Measurements from ENCODE around the gene RAD51D.

Gene RAD51D

DNA sequence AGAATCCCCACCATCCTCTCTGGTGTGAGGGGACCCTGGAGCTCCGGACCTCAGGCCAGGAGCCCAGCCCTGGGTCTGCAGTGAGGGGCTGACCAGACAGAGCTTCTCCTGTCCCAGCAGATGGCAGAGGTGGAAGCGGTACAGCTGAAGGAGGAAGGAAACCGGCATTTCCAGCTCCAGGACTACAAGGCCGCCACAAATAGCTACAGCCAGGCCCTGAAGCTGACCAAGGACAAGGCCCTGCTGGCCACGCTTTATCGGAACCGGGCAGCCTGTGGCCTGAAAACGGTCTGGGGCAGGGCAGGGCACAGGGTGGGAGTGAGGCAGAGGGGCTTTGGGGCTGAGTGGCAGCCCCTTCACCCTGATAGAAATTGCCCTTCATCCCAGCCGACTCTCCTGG is 28.5 kb upstream of the RAD51D start:
- TF ChIP-seq, protein P1, sequence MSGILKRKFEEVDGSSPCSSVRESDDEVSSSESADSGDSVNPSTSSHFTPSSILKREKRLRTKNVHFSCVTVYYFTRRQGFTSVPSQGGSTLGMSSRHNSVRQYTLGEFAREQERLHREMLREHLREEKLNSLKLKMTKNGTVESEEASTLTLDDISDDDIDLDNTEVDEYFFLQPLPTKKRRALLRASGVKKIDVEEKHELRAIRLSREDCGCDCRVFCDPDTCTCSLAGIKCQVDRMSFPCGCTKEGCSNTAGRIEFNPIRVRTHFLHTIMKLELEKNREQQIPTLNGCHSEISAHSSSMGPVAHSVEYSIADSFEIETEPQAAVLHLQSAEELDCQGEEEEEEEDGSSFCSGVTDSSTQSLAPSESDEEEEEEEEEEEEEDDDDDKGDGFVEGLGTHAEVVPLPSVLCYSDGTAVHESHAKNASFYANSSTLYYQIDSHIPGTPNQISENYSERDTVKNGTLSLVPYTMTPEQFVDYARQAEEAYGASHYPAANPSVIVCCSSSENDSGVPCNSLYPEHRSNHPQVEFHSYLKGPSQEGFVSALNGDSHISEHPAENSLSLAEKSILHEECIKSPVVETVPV (CRISPR knock-in tag; IDR thresholded peaks at IDR 0.05) = no peak
- no peak for TF ChIP-seq ZC3H10 (CRISPR knock-in tag; IDR thresholded peaks at IDR 0.05)
- no peak for TF ChIP-seq OSR1 (CRISPR knock-in tag; IDR thresholded peaks at IDR 0.05)
- TF ChIP-seq GLIS3 (CRISPR knock-in tag; IDR thresholded peaks at IDR 0.05) = no peak
- no peak for TF ChIP-seq ESRRG (CRISPR knock-in tag; IDR thresholded peaks at IDR 0.05)
- no peak for TF ChIP-seq SNAI2 (CRISPR knock-in tag; IDR thresholded peaks at IDR 0.05)
- TF ChIP-seq, protein P2, sequence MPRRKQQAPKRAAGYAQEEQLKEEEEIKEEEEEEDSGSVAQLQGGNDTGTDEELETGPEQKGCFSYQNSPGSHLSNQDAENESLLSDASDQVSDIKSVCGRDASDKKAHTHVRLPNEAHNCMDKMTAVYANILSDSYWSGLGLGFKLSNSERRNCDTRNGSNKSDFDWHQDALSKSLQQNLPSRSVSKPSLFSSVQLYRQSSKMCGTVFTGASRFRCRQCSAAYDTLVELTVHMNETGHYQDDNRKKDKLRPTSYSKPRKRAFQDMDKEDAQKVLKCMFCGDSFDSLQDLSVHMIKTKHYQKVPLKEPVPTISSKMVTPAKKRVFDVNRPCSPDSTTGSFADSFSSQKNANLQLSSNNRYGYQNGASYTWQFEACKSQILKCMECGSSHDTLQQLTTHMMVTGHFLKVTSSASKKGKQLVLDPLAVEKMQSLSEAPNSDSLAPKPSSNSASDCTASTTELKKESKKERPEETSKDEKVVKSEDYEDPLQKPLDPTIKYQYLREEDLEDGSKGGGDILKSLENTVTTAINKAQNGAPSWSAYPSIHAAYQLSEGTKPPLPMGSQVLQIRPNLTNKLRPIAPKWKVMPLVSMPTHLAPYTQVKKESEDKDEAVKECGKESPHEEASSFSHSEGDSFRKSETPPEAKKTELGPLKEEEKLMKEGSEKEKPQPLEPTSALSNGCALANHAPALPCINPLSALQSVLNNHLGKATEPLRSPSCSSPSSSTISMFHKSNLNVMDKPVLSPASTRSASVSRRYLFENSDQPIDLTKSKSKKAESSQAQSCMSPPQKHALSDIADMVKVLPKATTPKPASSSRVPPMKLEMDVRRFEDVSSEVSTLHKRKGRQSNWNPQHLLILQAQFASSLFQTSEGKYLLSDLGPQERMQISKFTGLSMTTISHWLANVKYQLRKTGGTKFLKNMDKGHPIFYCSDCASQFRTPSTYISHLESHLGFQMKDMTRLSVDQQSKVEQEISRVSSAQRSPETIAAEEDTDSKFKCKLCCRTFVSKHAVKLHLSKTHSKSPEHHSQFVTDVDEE (CRISPR knock-in tag; IDR thresholded peaks at IDR 0.05) = no peak
- no peak for TF ChIP-seq ZNF8 (CRISPR knock-in tag; IDR thresholded peaks at IDR 0.05)
- no peak for TF ChIP-seq RARB (CRISPR knock-in tag; IDR thresholded peaks at IDR 0.05)
- no peak for ATAC-seq

DNA sequence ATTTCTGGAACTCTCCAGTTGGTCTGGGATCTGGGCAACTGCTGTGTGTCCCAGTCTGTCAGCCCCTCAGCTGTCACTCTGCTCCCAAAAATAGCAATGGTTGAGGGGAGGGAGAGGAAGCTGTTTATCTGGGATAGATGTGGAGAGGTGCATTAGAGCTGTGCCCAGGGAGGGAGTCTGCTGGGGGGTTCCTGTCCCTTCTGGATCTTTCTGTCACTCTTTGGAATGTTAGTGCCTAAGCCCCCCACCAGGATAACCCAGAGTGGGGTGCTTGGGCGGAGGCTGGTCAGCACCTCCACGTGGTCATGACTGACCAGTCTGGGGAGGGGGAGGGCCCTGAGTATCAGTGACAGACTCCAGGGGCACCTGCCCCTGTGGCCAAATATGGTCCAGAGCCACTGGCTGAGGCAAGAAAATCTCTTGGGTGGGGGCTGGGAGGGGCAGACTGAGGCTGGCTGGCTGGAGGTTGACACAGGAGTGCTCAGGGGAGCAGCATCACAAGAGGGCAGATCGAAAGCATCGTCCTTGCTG is 27.8 kb upstream of the RAD51D start, which contains the start of gene UNC45B:
UNC45B (plus strand) TSS at position 443 of the 531 bp plus-strand sequence. CDS start 447 bp downstream, outside the sequence.
- no peak for ATAC-seq
- TF ChIP-seq OSR1 (CRISPR knock-in tag; IDR thresholded peaks at IDR 0.05) (no peak), ZNF565 (CRISPR knock-in tag; conservative IDR thresholded peaks at IDR 0.05; ENCODE audit: low read depth) (no peak), PPARA (CRISPR knock-in tag; IDR thresholded peaks at IDR 0.05; ENCODE audit: borderline replicate concordance) (no peak), ZNF8 (CRISPR knock-in tag; IDR thresholded peaks at IDR 0.05) (no peak), ARNTL (CRISPR knock-in tag; IDR thresholded peaks at IDR 0.05; ENCODE audit: borderline replicate concordance, low read depth) (no peak), ZC3H10 (CRISPR knock-in tag; IDR thresholded peaks at IDR 0.05) (no peak), BACH2 (CRISPR knock-in tag; IDR thresholded peaks at IDR 0.05; ENCODE audit: borderline replicate concordance) (no peak), ZNF70 (CRISPR knock-in tag; IDR thresholded peaks at IDR 0.05) (no peak), TCF4 (CRISPR knock-in tag; IDR thresholded peaks at IDR 0.05; ENCODE audit: borderline replicate concordance) (no peak), ISL1 (CRISPR knock-in tag; IDR thresholded peaks at IDR 0.05) (no peak)
- TF ChIP-seq, protein P3, sequence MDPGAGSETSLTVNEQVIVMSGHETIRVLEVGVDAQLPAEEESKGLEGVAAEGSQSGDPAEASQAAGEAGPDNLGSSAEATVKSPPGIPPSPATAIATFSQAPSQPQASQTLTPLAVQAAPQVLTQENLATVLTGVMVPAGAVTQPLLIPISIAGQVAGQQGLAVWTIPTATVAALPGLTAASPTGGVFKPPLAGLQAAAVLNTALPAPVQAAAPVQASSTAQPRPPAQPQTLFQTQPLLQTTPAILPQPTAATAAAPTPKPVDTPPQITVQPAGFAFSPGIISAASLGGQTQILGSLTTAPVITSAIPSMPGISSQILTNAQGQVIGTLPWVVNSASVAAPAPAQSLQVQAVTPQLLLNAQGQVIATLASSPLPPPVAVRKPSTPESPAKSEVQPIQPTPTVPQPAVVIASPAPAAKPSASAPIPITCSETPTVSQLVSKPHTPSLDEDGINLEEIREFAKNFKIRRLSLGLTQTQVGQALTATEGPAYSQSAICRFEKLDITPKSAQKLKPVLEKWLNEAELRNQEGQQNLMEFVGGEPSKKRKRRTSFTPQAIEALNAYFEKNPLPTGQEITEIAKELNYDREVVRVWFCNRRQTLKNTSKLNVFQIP (CRISPR knock-in tag; IDR thresholded peaks at IDR 0.05; ENCODE audit: borderline replicate concordance, low read depth) = no peak
- TF ChIP-seq, protein P4, sequence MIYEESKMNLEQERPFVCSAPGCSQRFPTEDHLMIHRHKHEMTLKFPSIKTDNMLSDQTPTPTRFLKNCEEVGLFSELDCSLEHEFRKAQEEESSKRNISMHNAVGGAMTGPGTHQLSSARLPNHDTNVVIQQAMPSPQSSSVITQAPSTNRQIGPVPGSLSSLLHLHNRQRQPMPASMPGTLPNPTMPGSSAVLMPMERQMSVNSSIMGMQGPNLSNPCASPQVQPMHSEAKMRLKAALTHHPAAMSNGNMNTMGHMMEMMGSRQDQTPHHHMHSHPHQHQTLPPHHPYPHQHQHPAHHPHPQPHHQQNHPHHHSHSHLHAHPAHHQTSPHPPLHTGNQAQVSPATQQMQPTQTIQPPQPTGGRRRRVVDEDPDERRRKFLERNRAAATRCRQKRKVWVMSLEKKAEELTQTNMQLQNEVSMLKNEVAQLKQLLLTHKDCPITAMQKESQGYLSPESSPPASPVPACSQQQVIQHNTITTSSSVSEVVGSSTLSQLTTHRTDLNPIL (CRISPR knock-in tag; IDR thresholded peaks at IDR 0.05; ENCODE audit: low read depth) = no peak
- TF ChIP-seq, protein P1 (CRISPR knock-in tag; IDR thresholded peaks at IDR 0.05) = no peak
- TF ChIP-seq, protein P2 (CRISPR knock-in tag; IDR thresholded peaks at IDR 0.05) = no peak
- TF ChIP-seq, protein P5, sequence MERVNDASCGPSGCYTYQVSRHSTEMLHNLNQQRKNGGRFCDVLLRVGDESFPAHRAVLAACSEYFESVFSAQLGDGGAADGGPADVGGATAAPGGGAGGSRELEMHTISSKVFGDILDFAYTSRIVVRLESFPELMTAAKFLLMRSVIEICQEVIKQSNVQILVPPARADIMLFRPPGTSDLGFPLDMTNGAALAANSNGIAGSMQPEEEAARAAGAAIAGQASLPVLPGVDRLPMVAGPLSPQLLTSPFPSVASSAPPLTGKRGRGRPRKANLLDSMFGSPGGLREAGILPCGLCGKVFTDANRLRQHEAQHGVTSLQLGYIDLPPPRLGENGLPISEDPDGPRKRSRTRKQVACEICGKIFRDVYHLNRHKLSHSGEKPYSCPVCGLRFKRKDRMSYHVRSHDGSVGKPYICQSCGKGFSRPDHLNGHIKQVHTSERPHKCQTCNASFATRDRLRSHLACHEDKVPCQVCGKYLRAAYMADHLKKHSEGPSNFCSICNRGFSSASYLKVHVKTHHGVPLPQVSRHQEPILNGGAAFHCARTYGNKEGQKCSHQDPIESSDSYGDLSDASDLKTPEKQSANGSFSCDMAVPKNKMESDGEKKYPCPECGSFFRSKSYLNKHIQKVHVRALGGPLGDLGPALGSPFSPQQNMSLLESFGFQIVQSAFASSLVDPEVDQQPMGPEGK (CRISPR knock-in tag; IDR thresholded peaks at IDR 0.05; ENCODE audit: borderline replicate concordance) = no peak
